ENCODE measurements around the gene SLC9A9.

- TF ChIP-seq JUND (IDR thresholded peaks at IDR 0.05) (no peak), CTCF (IDR thresholded peaks at IDR 0.05; ENCODE audit: low read depth, low read length, missing input control) (no peak), GABPA (IDR thresholded peaks at IDR 0.05 in 1 of 2, conservative IDR thresholded peaks at IDR 0.05 in 1 of 2) (no peak), MAX (IDR thresholded peaks at IDR 0.05) (no peak), EGR1 (IDR thresholded peaks at IDR 0.05; ENCODE audit: low read depth in 2 of 2) (no peak), HNF4A (conservative IDR thresholded peaks at IDR 0.05) (no peak), SP1 (IDR thresholded peaks at IDR 0.05) (no peak), REST (IDR thresholded peaks at IDR 0.05) (no peak), TAF1 (conservative IDR thresholded peaks at IDR 0.05) (no peak), ZBTB33 (IDR thresholded peaks at IDR 0.05) (no peak), RAD21 (IDR thresholded peaks at IDR 0.05) (no peak), RXRA (IDR thresholded peaks at IDR 0.05) (no peak), NR2F2 (IDR thresholded peaks at IDR 0.05) (no peak)
These were observed 534.4 kb downstream of the SLC9A9 start for GRCh38 chr3:143313893-143314188.
